Measurements from ENCODE around the gene RNF123. TPM values are rescaled to one million over a fixed set of nuclear protein-coding genes. Genes with fewer than 3 reads are reported as not detected.

RNF123 gene
- total and polyA plus RNA-seq, 10 of the 15 experiments (the other 5 are each of a cell fraction or from before 2014, with no cell fraction given), result 4.2 to 31.5 (median 17.6) TPM

- Histone ChIP-seq H3K79me2 (ENCODE audit: control insufficient read depth, insufficient read depth, low read length) (no peaks in the 10 kb centered on the region), H3K4me2 (ENCODE audit: control insufficient read depth, insufficient read depth) (no peak overlapping the region), H3K36me3 (ENCODE audit: control insufficient read depth in 2 of 2, insufficient read depth in 2 of 2, low read length in 1 of 2) (peaks cover 0 to 6% of the 10 kb centered on the region in 2 experiments), H3K27ac (ENCODE audit: control insufficient read depth, insufficient read depth) (no peak overlapping the region), H4K20me1 (ENCODE audit: control insufficient read depth, insufficient read depth) (no peaks in the 10 kb centered on the region), H2AFZ (ENCODE audit: control insufficient read depth, low read depth, low read length) (no peak overlapping the region), H3K27me3 (replicated peaks in 1 of 2; ENCODE audit: control insufficient read depth in 2 of 2, insufficient read depth in 2 of 2, low read length in 1 of 2) (no peaks in the 10 kb centered on the region), H3K9me3 (replicated peaks; ENCODE audit: control insufficient read depth, insufficient read depth, low read length) (no peaks in the 10 kb centered on the region), H3K9ac (ENCODE audit: control insufficient read depth, insufficient read depth, low read length) (no peak overlapping the region), H3K4me1 (ENCODE audit: control insufficient read depth, insufficient read depth, low read length) (no peaks in the 10 kb centered on the region), H3K4me3 (no peak overlapping the region)
- no peak for ATAC-seq
- BruUV-seq (replicated peaks), result no TSS peak
- 96% methylated on average over 13 of the region's 13 CpGs for WGBS (ENCODE audit: insufficient coverage, insufficient replicate concordance, low lambda C conversion rate, missing lambda C conversion rate)
- RAD21 ChIA-PET (ENCODE audit: unreplicated experiment), result no interaction called here
- DNase-seq (ENCODE audit: low read depth, low spot score), result no peak
- CTCF ChIA-PET, result interaction anchor here (0.7 to 0.9 kb wide), 2 partner anchors 24 to 1095 kb away, joined by 3 read pairs; no protein-coding TSS in a partner anchor
- SMC1A ChIA-PET (ENCODE audit: uncharacterized antibody, unreplicated experiment), result interaction anchor here (1.2 kb wide), 1 partner anchor 21 kb away, joined by 3 read pairs; no protein-coding TSS in a partner anchor
- in situ Hi-C loops (cut with MboI), result no loop called here
- no peak for FAIRE-seq
- TF ChIP-seq, protein P1, sequence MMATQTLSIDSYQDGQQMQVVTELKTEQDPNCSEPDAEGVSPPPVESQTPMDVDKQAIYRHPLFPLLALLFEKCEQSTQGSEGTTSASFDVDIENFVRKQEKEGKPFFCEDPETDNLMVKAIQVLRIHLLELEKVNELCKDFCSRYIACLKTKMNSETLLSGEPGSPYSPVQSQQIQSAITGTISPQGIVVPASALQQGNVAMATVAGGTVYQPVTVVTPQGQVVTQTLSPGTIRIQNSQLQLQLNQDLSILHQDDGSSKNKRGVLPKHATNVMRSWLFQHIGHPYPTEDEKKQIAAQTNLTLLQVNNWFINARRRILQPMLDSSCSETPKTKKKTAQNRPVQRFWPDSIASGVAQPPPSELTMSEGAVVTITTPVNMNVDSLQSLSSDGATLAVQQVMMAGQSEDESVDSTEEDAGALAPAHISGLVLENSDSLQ (IDR thresholded peaks at IDR 0.05), result no peak
- no peak for TF ChIP-seq MEF2A (IDR thresholded peaks at IDR 0.05; ENCODE audit: insufficient read depth, low read depth, low read length)
- TF ChIP-seq NFYA (IDR thresholded peaks at IDR 0.05; ENCODE audit: borderline replicate concordance, low read depth, low read length), result no peak
- TF ChIP-seq YY1 (IDR thresholded peaks at IDR 0.05; ENCODE audit: low read depth, low read length), result no peak
- TF ChIP-seq, protein P2, sequence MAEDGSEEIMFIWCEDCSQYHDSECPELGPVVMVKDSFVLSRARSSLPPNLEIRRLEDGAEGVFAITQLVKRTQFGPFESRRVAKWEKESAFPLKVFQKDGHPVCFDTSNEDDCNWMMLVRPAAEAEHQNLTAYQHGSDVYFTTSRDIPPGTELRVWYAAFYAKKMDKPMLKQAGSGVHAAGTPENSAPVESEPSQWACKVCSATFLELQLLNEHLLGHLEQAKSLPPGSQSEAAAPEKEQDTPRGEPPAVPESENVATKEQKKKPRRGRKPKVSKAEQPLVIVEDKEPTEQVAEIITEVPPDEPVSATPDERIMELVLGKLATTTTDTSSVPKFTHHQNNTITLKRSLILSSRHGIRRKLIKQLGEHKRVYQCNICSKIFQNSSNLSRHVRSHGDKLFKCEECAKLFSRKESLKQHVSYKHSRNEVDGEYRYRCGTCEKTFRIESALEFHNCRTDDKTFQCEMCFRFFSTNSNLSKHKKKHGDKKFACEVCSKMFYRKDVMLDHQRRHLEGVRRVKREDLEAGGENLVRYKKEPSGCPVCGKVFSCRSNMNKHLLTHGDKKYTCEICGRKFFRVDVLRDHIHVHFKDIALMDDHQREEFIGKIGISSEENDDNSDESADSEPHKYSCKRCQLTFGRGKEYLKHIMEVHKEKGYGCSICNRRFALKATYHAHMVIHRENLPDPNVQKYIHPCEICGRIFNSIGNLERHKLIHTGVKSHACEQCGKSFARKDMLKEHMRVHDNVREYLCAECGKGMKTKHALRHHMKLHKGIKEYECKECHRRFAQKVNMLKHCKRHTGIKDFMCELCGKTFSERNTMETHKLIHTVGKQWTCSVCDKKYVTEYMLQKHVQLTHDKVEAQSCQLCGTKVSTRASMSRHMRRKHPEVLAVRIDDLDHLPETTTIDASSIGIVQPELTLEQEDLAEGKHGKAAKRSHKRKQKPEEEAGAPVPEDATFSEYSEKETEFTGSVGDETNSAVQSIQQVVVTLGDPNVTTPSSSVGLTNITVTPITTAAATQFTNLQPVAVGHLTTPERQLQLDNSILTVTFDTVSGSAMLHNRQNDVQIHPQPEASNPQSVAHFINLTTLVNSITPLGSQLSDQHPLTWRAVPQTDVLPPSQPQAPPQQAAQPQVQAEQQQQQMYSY (CRISPR knock-in tag; IDR thresholded peaks at IDR 0.05), result no peak
- no peak for TF ChIP-seq CBX5 (IDR thresholded peaks at IDR 0.05; ENCODE audit: low read depth)
- no peak for TF ChIP-seq POLR2AphosphoS2 (IDR thresholded peaks at IDR 0.05; ENCODE audit: low read depth, low read length)
- TF ChIP-seq LARP7 (IDR thresholded peaks at IDR 0.05), result no peak
- TF ChIP-seq ZSCAN29 (IDR thresholded peaks at IDR 0.05), result no peak
- no peak for TF ChIP-seq MAX (IDR thresholded peaks at IDR 0.05; ENCODE audit: low read depth, low read length)
- TF ChIP-seq MLLT1 (IDR thresholded peaks at IDR 0.05), result no peak
- no peak for TF ChIP-seq SMARCA5 (IDR thresholded peaks at IDR 0.05)
- TF ChIP-seq, protein P3, sequence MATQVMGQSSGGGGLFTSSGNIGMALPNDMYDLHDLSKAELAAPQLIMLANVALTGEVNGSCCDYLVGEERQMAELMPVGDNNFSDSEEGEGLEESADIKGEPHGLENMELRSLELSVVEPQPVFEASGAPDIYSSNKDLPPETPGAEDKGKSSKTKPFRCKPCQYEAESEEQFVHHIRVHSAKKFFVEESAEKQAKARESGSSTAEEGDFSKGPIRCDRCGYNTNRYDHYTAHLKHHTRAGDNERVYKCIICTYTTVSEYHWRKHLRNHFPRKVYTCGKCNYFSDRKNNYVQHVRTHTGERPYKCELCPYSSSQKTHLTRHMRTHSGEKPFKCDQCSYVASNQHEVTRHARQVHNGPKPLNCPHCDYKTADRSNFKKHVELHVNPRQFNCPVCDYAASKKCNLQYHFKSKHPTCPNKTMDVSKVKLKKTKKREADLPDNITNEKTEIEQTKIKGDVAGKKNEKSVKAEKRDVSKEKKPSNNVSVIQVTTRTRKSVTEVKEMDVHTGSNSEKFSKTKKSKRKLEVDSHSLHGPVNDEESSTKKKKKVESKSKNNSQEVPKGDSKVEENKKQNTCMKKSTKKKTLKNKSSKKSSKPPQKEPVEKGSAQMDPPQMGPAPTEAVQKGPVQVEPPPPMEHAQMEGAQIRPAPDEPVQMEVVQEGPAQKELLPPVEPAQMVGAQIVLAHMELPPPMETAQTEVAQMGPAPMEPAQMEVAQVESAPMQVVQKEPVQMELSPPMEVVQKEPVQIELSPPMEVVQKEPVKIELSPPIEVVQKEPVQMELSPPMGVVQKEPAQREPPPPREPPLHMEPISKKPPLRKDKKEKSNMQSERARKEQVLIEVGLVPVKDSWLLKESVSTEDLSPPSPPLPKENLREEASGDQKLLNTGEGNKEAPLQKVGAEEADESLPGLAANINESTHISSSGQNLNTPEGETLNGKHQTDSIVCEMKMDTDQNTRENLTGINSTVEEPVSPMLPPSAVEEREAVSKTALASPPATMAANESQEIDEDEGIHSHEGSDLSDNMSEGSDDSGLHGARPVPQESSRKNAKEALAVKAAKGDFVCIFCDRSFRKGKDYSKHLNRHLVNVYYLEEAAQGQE (IDR thresholded peaks at IDR 0.05; ENCODE audit: low read depth, low read length), result no peak
- POLR2A ChIA-PET, result interaction anchor here (0.5 to 0.8 kb wide), 2 partner anchors 59 to 189 kb away, joined by 3 read pairs; partner anchors contain the start of genes MST1 and RNF123
- intact Hi-C loops (cut with micrococcal nuclease; ENCODE audit: unreplicated experiment), result no loop called here
These were observed 58.6 kb downstream of the RNF123 start for GRCh38 chr3:49747792-49748480.
